ENCODE data around the gene HK3.

Gene HK3

GRCh38 chr5:176847148-176847547 is 52.0 kb downstream of the HK3 start:
- DNase-seq = no peak

- DNase-seq = no peak
These were observed 52.6 kb downstream of the HK3 start for GRCh38 chr5:176846335-176847140.

GRCh38 chr5:176845392-176845713 is 53.8 kb downstream of the HK3 start:
- DNase-seq = no peak

GRCh38 chr5:176844706-176845391 is 54.3 kb downstream of the HK3 start:
- DNase-seq = peak; percentile 35 to 53

- DNase-seq = no peak
These were observed 54.9 kb downstream of the HK3 start for GRCh38 chr5:176844281-176844680.

- no peak for DNase-seq
These were observed 55.5 kb downstream of the HK3 start for GRCh38 chr5:176843673-176844072.

GRCh38 chr5:176837707-176838115 is 61.4 kb downstream of the HK3 start:
- no peak for DNase-seq

- no peak for DNase-seq
These were observed 62.1 kb downstream of the HK3 start for GRCh38 chr5:176836811-176837706.

GRCh38 chr5:176835918-176836317 is 63.2 kb downstream of the HK3 start:
- DNase-seq = no peak

- DNase-seq = no peak
These were observed 65.9 kb downstream of the HK3 start for GRCh38 chr5:176833286-176833685.

GRCh38 chr5:176832162-176832561 is 67.0 kb downstream of the HK3 start:
- no peak for DNase-seq

GRCh38 chr5:176831425-176831824 is 67.7 kb downstream of the HK3 start:
- no peak for DNase-seq

- DNase-seq = no peak
These were observed 68.1 kb downstream of the HK3 start for GRCh38 chr5:176830995-176831423.
